GM12878 (cell line): ENCODE measurements around the gene RNASE7.

ENCODE experiments used
- BCL11A ChIP-seq: IDR thresholded peaks from 2 replicates; pipeline ENCODE4 v1.6.1; 2011; ENCODE audit warnings: low read depth, low read length
- CTCF ChIP-seq, 3 experiments: IDR thresholded peaks in 2 of 3; conservative IDR thresholded peaks in 1 of 3; 2 replicates each; pipeline ENCODE4 v1.5.1; 2011; ENCODE audit warnings: low read depth in 3 of 3, low read length in 3 of 3, mild to moderate bottlenecking in 3 of 3, control low read depth in 2 of 3, moderate library complexity in 2 of 3, inconsistent platforms in 1 of 3, mixed read lengths in 1 of 3; ENCODE audit not compliant: control insufficient read depth in 2 of 3, insufficient read depth in 1 of 3; ENCODE audit errors: extremely low read depth in 1 of 3
- MAX ChIP-seq: IDR thresholded peaks from 2 replicates; pipeline ENCODE4 v1.6.1; 2012; ENCODE audit warnings: low read depth, low read length, improper control_type of control experiment
- POLR2A ChIP-seq: IDR thresholded peaks from 2 replicates; pipeline ENCODE4 v1.6.1; 2011; ENCODE audit warnings: low read depth, mild to moderate bottlenecking, low read length
- SIX5 ChIP-seq: IDR thresholded peaks from 2 replicates; pipeline ENCODE4 v1.6.1; 2011; ENCODE audit warnings: mild to moderate bottlenecking, low read depth, low read length, moderate library complexity; ENCODE audit not compliant: severe bottlenecking
- SREBF2 ChIP-seq: IDR thresholded peaks from 2 replicates; pipeline ENCODE4 v1.6.1; 2012; ENCODE audit warnings: mild to moderate bottlenecking, low read length

DNA sequence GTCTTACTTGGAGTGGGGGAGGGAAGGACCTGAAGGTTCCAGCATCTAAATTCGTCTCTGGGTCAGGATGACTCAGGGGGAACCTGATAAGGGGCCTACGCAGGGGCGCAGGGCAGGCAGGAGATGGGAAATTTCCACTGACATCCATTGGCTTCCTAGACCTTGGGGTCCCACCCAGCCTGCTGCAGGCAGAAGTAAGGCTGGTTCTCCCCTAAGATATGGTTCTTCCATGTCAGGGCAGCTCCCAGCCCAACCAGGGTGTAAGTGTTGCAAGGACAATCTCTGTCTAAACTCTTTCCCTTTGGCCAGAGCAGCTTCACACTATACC lies 15.2 kb upstream of the RNASE7 start:
- TF ChIP-seq MAX, result no peak
- TF ChIP-seq SIX5, result no peak
- TF ChIP-seq CTCF (IDR thresholded peaks at IDR 0.05 in 2 of 3, conservative IDR thresholded peaks at IDR 0.05 in 1 of 3; ENCODE audit: control insufficient read depth in 2 of 3, extremely low read depth in 1 of 3, insufficient read depth in 1 of 3, low read depth in 3 of 3, low read length in 3 of 3), result no peak
- TF ChIP-seq POLR2A, result no peak
- no peak for TF ChIP-seq SREBF2
- TF ChIP-seq BCL11A, result no peak
